K562 (cell line): Measurements from ENCODE around the gene ROM1. TPM values are rescaled to one million over a fixed set of nuclear protein-coding genes. Genes with fewer than 3 reads are reported as not detected.

Source experiments
- CC2D1A ChIP-seq: fragments of 450-650 bp; IDR thresholded peaks from 2 replicates; pipeline ENCODE4 v1.6.1; 2017; ENCODE audit warnings: mild to moderate bottlenecking
- CEBPZ ChIP-seq: fragments of 150-350 bp; IDR thresholded peaks from 2 replicates; pipeline ENCODE4 v1.6.1; 2014; ENCODE audit warnings: low read depth, mild to moderate bottlenecking, low read length, borderline replicate concordance
- CREM ChIP-seq: IDR thresholded peaks from 2 replicates; pipeline ENCODE4 v1.6.1; 2014; ENCODE audit warnings: antibody characterized with exemption, low read depth
- DACH1 ChIP-seq: fragments of 450-650 bp; IDR thresholded peaks from 2 replicates; pipeline ENCODE4 v1.6.1; 2018; ENCODE audit not compliant: partially characterized antibody
- FOXO4 ChIP-seq: fragments of 450-650 bp; formaldehyde crosslinking; IDR thresholded peaks from 2 replicates; pipeline ENCODE4 v1.4.0; 2020; ENCODE audit warnings: mild to moderate bottlenecking, moderate library complexity
- FOXP1 ChIP-seq: sonication (generic); formaldehyde crosslinking; IDR thresholded peaks from 2 replicates; pipeline ENCODE4 v1.8.0; 2022; ENCODE audit warnings: mild to moderate bottlenecking, missing genetic modification reagents
- MYNN ChIP-seq, 2 experiments: sonication (generic); formaldehyde crosslinking in 1 of 2; IDR thresholded peaks; 2 replicates each; pipeline versions ENCODE4 v1.5.0 to v1.6.1; 2016 to 2020; ENCODE audit warnings: antibody characterized with exemption in 1 of 2, missing genetic modification reagents in 1 of 2
- NFATC3 ChIP-seq: fragments of 450-650 bp; IDR thresholded peaks from 2 replicates; pipeline ENCODE4 v1.6.1; 2017; ENCODE audit warnings: mild to moderate bottlenecking
- POLR2H ChIP-seq: IDR thresholded peaks from 2 replicates; pipeline ENCODE4 v1.6.1; 2016; ENCODE audit warnings: missing genetic modification characterization, low read depth, mild to moderate bottlenecking, control low read depth, missing compliant biosample characterization, moderate library complexity
- TCF7 ChIP-seq: sonication (generic); IDR thresholded peaks from 2 replicates; pipeline ENCODE4 v1.6.1; 2016; ENCODE audit warnings: antibody characterized with exemption, borderline replicate concordance
- ZKSCAN8 ChIP-seq: fragments of 200-800 bp; sonication (Bioruptor generic); IDR thresholded peaks from 2 replicates; pipeline ENCODE4 v1.6.1; 2016; ENCODE audit warnings: missing genetic modification characterization, missing compliant biosample characterization
- ZNF217 ChIP-seq: sonication (generic); formaldehyde crosslinking; IDR thresholded peaks from 2 replicates; pipeline ENCODE4 v1.8.0; 2022; ENCODE audit warnings: mild to moderate bottlenecking, missing genetic modification reagents
- ZNF263 ChIP-seq: sonication (generic); formaldehyde crosslinking; IDR thresholded peaks from 2 replicates; pipeline ENCODE4 v1.8.0; 2022; ENCODE audit warnings: mild to moderate bottlenecking, missing genetic modification reagents, borderline replicate concordance
- ZNF512 ChIP-seq: IDR thresholded peaks from 2 replicates; pipeline ENCODE4 v1.6.1; 2016; ENCODE audit warnings: missing genetic modification characterization, missing compliant biosample characterization
- polyA plus RNA-seq, 8 experiments: library from polyadenylated mRNA; depleted of rRNA in 4 of 8; stranded (reverse) in 5 of 8; unstranded in 3 of 8; fragments of >200 nt; fragmentation: Nextera tagmentation in 2 of 8; fragmentation: Illumina TruSeq in 1 of 8; extraction: Ambion mirVana in 2 of 8; extraction: Trizol in 1 of 8; gene quantifications; 2 replicates each; pipeline versions ENCODE4 v1.2.1 to v1.2.3, GENCODE V29; 2011 to 2014; ENCODE audit warnings: inconsistent platforms in 1 of 8, missing spikeins in 1 of 8
- total RNA-seq, 7 experiments: library from RNA; depleted of rRNA in 6 of 7; stranded (reverse); fragments of >200 nt in 6 of 7; fragmentation: Illumina TruSeq in 2 of 7; extraction: Trizol in 2 of 7; gene quantifications; 2 replicates each; pipeline versions ENCODE4 v1.2.1 to v1.2.3, GENCODE V29; 2011 to 2021; ENCODE audit warnings: low replicate concordance in 1 of 7
- TF ChIP-seq, protein P1 (sequence below): fragments of 250-450 bp; sonication (Bioruptor Pico); IDR thresholded peaks from 2 replicates; pipeline ENCODE4 v1.8.0; 2022; ENCODE audit warnings: moderate library complexity, mild to moderate bottlenecking, inconsistent platforms
- TF ChIP-seq, protein P2 (sequence below): sonication (generic); formaldehyde crosslinking; IDR thresholded peaks from 2 replicates; pipeline ENCODE4 v1.5.0; 2020; ENCODE audit warnings: missing genetic modification reagents
- TF ChIP-seq, protein P3 (sequence below), 3 experiments: fragments of 200-800 bp in 1 of 3; sonication (Bioruptor generic) in 1 of 3; sonication (generic) in 1 of 3; formaldehyde crosslinking in 1 of 3; IDR thresholded peaks; 2 replicates each; pipeline versions ENCODE4 v1.6.1 to v1.8.0; 2016 to 2022; ENCODE audit warnings: mild to moderate bottlenecking in 2 of 3, missing compliant biosample characterization in 2 of 3, missing genetic modification characterization in 2 of 3, missing genetic modification reagents in 1 of 3

The ROM1 gene
- total and polyA plus RNA-seq, 9 of the 15 experiments (the other 6 are each of a cell fraction or from before 2014, with no cell fraction given) = 0.75 to 4.0 (median 2.6) TPM

- no peak for TF ChIP-seq FOXO4 (CRISPR knock-in tag)
- TF ChIP-seq DACH1 = no peak
- no peak for TF ChIP-seq CC2D1A
- TF ChIP-seq MYNN (IDR thresholded peaks at IDR 0.05) = no peak
- TF ChIP-seq MYNN (CRISPR knock-in tag; IDR thresholded peaks at IDR 0.05) = no peak
- TF ChIP-seq NFATC3 = no peak
- no peak for TF ChIP-seq POLR2H
- no peak for TF ChIP-seq TCF7
- peak; percentile 89 for TF ChIP-seq ZNF263
- TF ChIP-seq, protein P1, sequence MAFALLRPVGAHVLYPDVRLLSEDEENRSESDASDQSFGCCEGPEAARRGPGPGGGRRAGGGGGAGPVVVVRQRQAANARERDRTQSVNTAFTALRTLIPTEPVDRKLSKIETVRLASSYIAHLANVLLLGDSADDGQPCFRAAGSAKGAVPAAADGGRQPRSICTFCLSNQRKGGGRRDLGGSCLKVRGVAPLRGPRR = no peak
- TF ChIP-seq FOXP1 (CRISPR knock-in tag) = no peak
- TF ChIP-seq, protein P2, sequence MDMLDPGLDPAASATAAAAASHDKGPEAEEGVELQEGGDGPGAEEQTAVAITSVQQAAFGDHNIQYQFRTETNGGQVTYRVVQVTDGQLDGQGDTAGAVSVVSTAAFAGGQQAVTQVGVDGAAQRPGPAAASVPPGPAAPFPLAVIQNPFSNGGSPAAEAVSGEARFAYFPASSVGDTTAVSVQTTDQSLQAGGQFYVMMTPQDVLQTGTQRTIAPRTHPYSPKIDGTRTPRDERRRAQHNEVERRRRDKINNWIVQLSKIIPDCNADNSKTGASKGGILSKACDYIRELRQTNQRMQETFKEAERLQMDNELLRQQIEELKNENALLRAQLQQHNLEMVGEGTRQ = no peak
- no peak for TF ChIP-seq CEBPZ
- no peak for TF ChIP-seq ZNF217 (CRISPR knock-in tag)
- no peak for TF ChIP-seq ZNF512 (tag)
- TF ChIP-seq ZKSCAN8 = no peak
- TF ChIP-seq, protein P3, sequence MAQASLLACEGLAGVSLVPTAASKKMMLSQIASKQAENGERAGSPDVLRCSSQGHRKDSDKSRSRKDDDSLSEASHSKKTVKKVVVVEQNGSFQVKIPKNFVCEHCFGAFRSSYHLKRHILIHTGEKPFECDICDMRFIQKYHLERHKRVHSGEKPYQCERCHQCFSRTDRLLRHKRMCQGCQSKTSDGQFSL (CRISPR knock-in tag; IDR thresholded peaks at IDR 0.05) = peak; percentile 35; the same call in 1 of the 2 replicates
- TF ChIP-seq, protein P3 (tag; IDR thresholded peaks at IDR 0.05) = no peak
- TF ChIP-seq CREM = no peak
These were observed 1.2 kb downstream of the ROM1 start (continued) for GRCh38 chr11:62614275-62614674.
